IMR-90 (cell line): ENCODE results near the gene ZNF608. TPM values are rescaled to one million over a fixed set of nuclear protein-coding genes. Genes with fewer than 3 reads are reported as not detected.
A peak's percentile ranks its signal among the peaks of the same experiment; 100 is the strongest.

Experiments used
- ATAC-seq: fragments of 200-7000 bp; cut with Tn5 transposase; 2 replicates; pipeline ENCODE4 v1.9.1; 2020; ENCODE audit warnings: low read depth, mild to moderate bottlenecking, moderate library complexity
- BruUV-seq: library from RNA; stranded (reverse); fragments of 400-500 nt; replicated peaks from 2 replicates; lab custom pipeline; 2021; lab: Mats Ljungman, UMichigan
- CTCF ChIA-PET: fragments of 300-600 bp; formaldehyde crosslinking; extraction: SDS; loops from one replicate; lab custom pipeline; 2021; ENCODE audit warnings: antibody characterized with exemption; lab: Yijun Ruan, JAX
- POLR2A ChIA-PET: fragments of 300-600 bp; sonication (Branson Sonifier 250); formaldehyde crosslinking; loops from one replicate; lab custom pipeline; 2022; ENCODE audit warnings: antibody characterized with exemption; ENCODE audit not compliant: unreplicated experiment; lab: Charles Lee
- DNase-seq: peaks from one replicate; pipeline ENCODE4 v3.0.0; 2013
- H2AFZ ChIP-seq: replicated peaks from 2 replicates; pipeline ENCODE3; 2013; ENCODE audit warnings: low read length, mild to moderate bottlenecking; ENCODE audit not compliant: poor library complexity
- H2AK5ac ChIP-seq: 2 replicates; pipeline ENCODE4 v1.6.1; 2013; ENCODE audit warnings: low read depth, low read length, inconsistent platforms
- H2AK9ac ChIP-seq: replicated peaks from 2 replicates; pipeline ENCODE3; 2013; ENCODE audit warnings: mild to moderate bottlenecking, low read depth, low read length, moderate library complexity; ENCODE audit not compliant: poor library complexity
- H2BK120ac ChIP-seq: 2 replicates; pipeline ENCODE4 v1.6.1; 2013; ENCODE audit warnings: low read depth, low read length, inconsistent platforms
- H2BK15ac ChIP-seq: 3 replicates; pipeline ENCODE4 v1.6.1; 2013; ENCODE audit warnings: low read depth, low read length, inconsistent platforms
- H2BK20ac ChIP-seq: 2 replicates; pipeline ENCODE4 v1.6.1; 2013; ENCODE audit warnings: low read depth, mild to moderate bottlenecking, inconsistent platforms, low read length, moderate library complexity
- H2BK5ac ChIP-seq: 2 replicates; pipeline ENCODE4 v1.6.1; 2013; ENCODE audit warnings: mild to moderate bottlenecking, low read depth, low read length, inconsistent platforms; ENCODE audit not compliant: poor library complexity, severe bottlenecking
- H3K14ac ChIP-seq: replicated peaks from 2 replicates; pipeline ENCODE4 v1.6.1; 2013; ENCODE audit warnings: low read depth, low read length, inconsistent platforms
- H3K18ac ChIP-seq: 2 replicates; pipeline ENCODE4 v1.6.1; 2013; ENCODE audit warnings: low read depth, low read length, control low read depth
- H3K23ac ChIP-seq: 2 replicates; pipeline ENCODE4 v1.6.1; 2013; ENCODE audit warnings: low read depth, low read length, inconsistent platforms
- H3K27ac ChIP-seq: 2 replicates; pipeline ENCODE4 v1.5.1; 2013; ENCODE audit warnings: mild to moderate bottlenecking, control low read depth, low read length; ENCODE audit not compliant: insufficient read depth
- H3K27me3 ChIP-seq: 2 replicates; pipeline ENCODE4 v1.6.1; 2013; ENCODE audit warnings: low read length; ENCODE audit not compliant: control insufficient read depth, insufficient read depth
- H3K36me3 ChIP-seq: 2 replicates; pipeline ENCODE4 v1.6.1; 2013; ENCODE audit warnings: low read length, mixed read lengths; ENCODE audit not compliant: control insufficient read depth, insufficient read depth
- H3K4ac ChIP-seq: 2 replicates; pipeline ENCODE4 v1.6.1; 2013; ENCODE audit warnings: low read depth, low read length, inconsistent platforms
- H3K4me1 ChIP-seq: 2 replicates; pipeline ENCODE4 v1.6.1; 2013; ENCODE audit warnings: low read length, mixed read lengths; ENCODE audit not compliant: control insufficient read depth, insufficient read depth
- H3K4me2 ChIP-seq: 2 replicates; pipeline ENCODE4 v1.6.1; 2013; ENCODE audit warnings: low read depth, mild to moderate bottlenecking, control low read depth, low read length, moderate library complexity
- H3K4me3 ChIP-seq: 2 replicates; pipeline ENCODE4 v1.5.1; 2013; ENCODE audit warnings: low read depth, mild to moderate bottlenecking, control low read depth, low read length, moderate library complexity; ENCODE audit not compliant: insufficient read depth
- H3K56ac ChIP-seq: 2 replicates; pipeline ENCODE4 v1.6.1; 2013; ENCODE audit warnings: low read length, inconsistent platforms; ENCODE audit not compliant: insufficient read depth; ENCODE audit errors: extremely low read depth
- H3K79me1 ChIP-seq, 2 experiments: 2 replicates each; pipeline ENCODE4 v1.6.1; 2013; ENCODE audit warnings: low read length in 2 of 2, inconsistent platforms in 1 of 2, low read depth in 1 of 2
- H3K9ac ChIP-seq: 2 replicates; pipeline ENCODE4 v1.6.1; 2013; ENCODE audit warnings: low read depth, low read length, control low read depth
- H3K9me1 ChIP-seq: 2 replicates; pipeline ENCODE4 v1.6.1; 2013; ENCODE audit warnings: low read length, inconsistent platforms; ENCODE audit not compliant: insufficient read depth
- H3K9me3 ChIP-seq: 2 replicates; pipeline ENCODE4 v1.6.1; 2013; ENCODE audit warnings: low read length; ENCODE audit not compliant: control insufficient read depth, insufficient read depth
- H4K20me1 ChIP-seq: 2 replicates; pipeline ENCODE4 v1.6.1; 2013; ENCODE audit warnings: low read length, inconsistent platforms; ENCODE audit not compliant: insufficient read depth
- H4K5ac ChIP-seq: 2 replicates; pipeline ENCODE4 v1.6.1; 2013; ENCODE audit warnings: mild to moderate bottlenecking, low read depth, low read length, control low read depth
- H4K8ac ChIP-seq, 2 experiments: 2 replicates each; pipeline ENCODE4 v1.6.1; 2013; ENCODE audit warnings: low read depth in 2 of 2, low read length in 2 of 2, control low read depth in 1 of 2, inconsistent platforms in 1 of 2
- H4K91ac ChIP-seq: 2 replicates; pipeline ENCODE4 v1.6.1; 2013; ENCODE audit warnings: low read depth, low read length, inconsistent platforms; ENCODE audit not compliant: insufficient read depth
- BHLHE40 ChIP-seq: fragments of 150-350 bp; IDR thresholded peaks from 2 replicates; pipeline ENCODE4 v1.6.1; 2016; ENCODE audit warnings: mild to moderate bottlenecking, low read depth, low read length
- CEBPB ChIP-seq: IDR thresholded peaks from 2 replicates; pipeline ENCODE4 v1.6.1; 2012; ENCODE audit warnings: low read depth, low read length, improper control_type of control experiment
- CHD1 ChIP-seq: IDR thresholded peaks from 2 replicates; pipeline ENCODE4 v1.6.1; 2012; ENCODE audit warnings: low read depth, low read length, improper control_type of control experiment
- MAFK ChIP-seq: IDR thresholded peaks from 2 replicates; pipeline ENCODE4 v1.6.1; 2012; ENCODE audit warnings: low read depth, low read length, improper control_type of control experiment
- MXI1 ChIP-seq: IDR thresholded peaks from 2 replicates; pipeline ENCODE4 v1.6.1; 2012; ENCODE audit warnings: low read depth, mild to moderate bottlenecking, low read length, moderate library complexity, borderline replicate concordance
- NFE2L2 ChIP-seq: fragments of 150-350 bp; IDR thresholded peaks from 2 replicates; pipeline ENCODE4 v1.6.1; 2016; ENCODE audit warnings: low read depth, mild to moderate bottlenecking, low read length
- POLR2A ChIP-seq: IDR thresholded peaks from 2 replicates; pipeline ENCODE4 v1.6.1; 2012; ENCODE audit warnings: mild to moderate bottlenecking, low read depth, low read length
- RAD21 ChIP-seq: IDR thresholded peaks from 2 replicates; pipeline ENCODE4 v1.6.1; 2012; ENCODE audit warnings: low read length, improper control_type of control experiment
- RCOR1 ChIP-seq: IDR thresholded peaks from 2 replicates; pipeline ENCODE4 v1.6.1; 2012; ENCODE audit warnings: mild to moderate bottlenecking, low read length, improper control_type of control experiment; ENCODE audit not compliant: insufficient replicate concordance
- SMC3 ChIP-seq: fragments of 150-350 bp; IDR thresholded peaks from 2 replicates; pipeline ENCODE4 v1.6.1; 2016; ENCODE audit warnings: low read depth, mild to moderate bottlenecking, antibody characterized with exemption, low read length, moderate library complexity
- WGBS, 2 experiments: methylation state at CpG; one replicate each; pipeline versions ENCODE4 v1.1.5 to v1.1.7; 2013; ENCODE audit warnings: missing lambda C conversion rate in 2 of 2; ENCODE audit not compliant: insufficient read length in 1 of 2; ENCODE audit errors: extremely low coverage in 2 of 2; 5-methylcytosine and 5-hydroxymethylcytosine counted together
- dilution Hi-C: fragments of 300-500 bp; cut with HindIII; formaldehyde crosslinking; loops from one replicate; pipeline ENCODE4 v1.14.3; 2018; ENCODE audit warnings: low sequenced_read_pairs; ENCODE audit not compliant: unreplicated experiment
- in situ Hi-C: fragments of 300-500 bp; cut with MboI; formaldehyde crosslinking; loops from 3 replicates; pipeline ENCODE4 v1.14.3; 2019; ENCODE audit warnings: low sequenced_read_pairs, inconsistent platforms, mixed read lengths
- intact Hi-C: fragments of 100-400 bp; cut with micrococcal nuclease; formaldehyde crosslinking; loops from 2 replicates; pipeline ENCODE4 v1.10.0; 2022
- polyA plus RNA-seq, 3 experiments: library from polyadenylated mRNA; depleted of rRNA; stranded (reverse); fragments of >200 nt; gene quantifications; 2 replicates each; pipeline ENCODE4 v1.2.3, GENCODE V29; 2012; ENCODE audit warnings: low replicate concordance in 1 of 3
- total RNA-seq: library from RNA; depleted of rRNA; stranded (reverse); fragments of >200 nt; gene quantifications from 2 replicates; pipeline ENCODE4 v1.2.3, GENCODE V29; 2012
- TF ChIP-seq, protein P1 (sequence below): fragments of 150-350 bp; IDR thresholded peaks from 2 replicates; pipeline ENCODE4 v1.6.1; 2017; ENCODE audit warnings: mild to moderate bottlenecking, antibody characterized with exemption, low read length, low read depth
- TF ChIP-seq, protein P2 (sequence below): fragments of 150-350 bp; IDR thresholded peaks from 2 replicates; pipeline ENCODE4 v1.6.1; 2016; ENCODE audit warnings: low read depth, mild to moderate bottlenecking, low read length, moderate library complexity, borderline replicate concordance
- TF ChIP-seq, protein P3 (sequence below): conservative IDR thresholded peaks from 2 replicates; pipeline ENCODE4 v1.5.1; 2012; ENCODE audit warnings: mild to moderate bottlenecking, low read depth, low read length, improper control_type of control experiment

Gene ZNF608
- total and polyA plus RNA-seq, 2 of the 4 experiments (the other 2 are of a cell fraction) = 9.8 to 15.1 TPM

DNA sequence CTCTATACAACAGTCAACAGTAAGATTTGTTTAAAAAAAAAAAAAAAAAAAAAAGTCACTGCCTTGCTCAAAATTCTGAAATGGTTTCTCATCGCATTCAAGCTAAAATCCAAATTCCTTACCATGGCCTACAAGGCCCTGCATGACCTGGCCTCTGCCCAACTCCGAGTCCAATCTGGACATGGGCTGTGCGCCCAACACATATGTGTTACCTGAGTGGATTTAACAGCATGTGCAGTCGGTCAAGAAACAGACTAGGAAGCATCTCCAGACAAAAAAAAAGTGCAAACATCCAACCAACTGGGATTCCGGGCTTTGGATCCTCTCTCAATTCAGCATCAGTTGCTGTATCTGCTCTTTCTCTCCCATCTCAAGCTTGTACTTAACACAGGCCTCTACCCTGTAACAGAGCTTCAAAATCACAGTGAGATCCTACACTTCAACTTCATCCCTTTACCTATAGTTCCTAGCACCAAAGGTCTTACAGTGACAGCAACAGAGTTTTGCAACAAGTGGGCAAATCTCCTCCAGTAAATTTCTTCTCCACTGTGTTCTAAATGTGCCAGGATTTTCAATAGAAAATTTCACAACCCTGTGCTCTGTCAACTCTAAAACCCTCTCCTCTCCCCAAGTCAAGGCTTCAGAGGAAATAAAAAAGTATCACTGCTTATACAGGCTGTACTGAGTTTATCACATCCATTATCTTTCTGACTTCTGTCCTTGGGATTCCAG lies 19.6 kb downstream of the ZNF608 start:
- H3K4me3 ChIP-seq = no peak overlapping the region
- TF ChIP-seq, protein P1, sequence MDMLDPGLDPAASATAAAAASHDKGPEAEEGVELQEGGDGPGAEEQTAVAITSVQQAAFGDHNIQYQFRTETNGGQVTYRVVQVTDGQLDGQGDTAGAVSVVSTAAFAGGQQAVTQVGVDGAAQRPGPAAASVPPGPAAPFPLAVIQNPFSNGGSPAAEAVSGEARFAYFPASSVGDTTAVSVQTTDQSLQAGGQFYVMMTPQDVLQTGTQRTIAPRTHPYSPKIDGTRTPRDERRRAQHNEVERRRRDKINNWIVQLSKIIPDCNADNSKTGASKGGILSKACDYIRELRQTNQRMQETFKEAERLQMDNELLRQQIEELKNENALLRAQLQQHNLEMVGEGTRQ = no peak
- TF ChIP-seq SMC3 (no peak), RAD21 (no peak), CHD1 (no peak), MXI1 (no peak), RCOR1 (no peak), POLR2A (no peak), CEBPB (no peak), BHLHE40 (no peak), NFE2L2 (no peak), MAFK (no peak)
- TF ChIP-seq, protein P2, sequence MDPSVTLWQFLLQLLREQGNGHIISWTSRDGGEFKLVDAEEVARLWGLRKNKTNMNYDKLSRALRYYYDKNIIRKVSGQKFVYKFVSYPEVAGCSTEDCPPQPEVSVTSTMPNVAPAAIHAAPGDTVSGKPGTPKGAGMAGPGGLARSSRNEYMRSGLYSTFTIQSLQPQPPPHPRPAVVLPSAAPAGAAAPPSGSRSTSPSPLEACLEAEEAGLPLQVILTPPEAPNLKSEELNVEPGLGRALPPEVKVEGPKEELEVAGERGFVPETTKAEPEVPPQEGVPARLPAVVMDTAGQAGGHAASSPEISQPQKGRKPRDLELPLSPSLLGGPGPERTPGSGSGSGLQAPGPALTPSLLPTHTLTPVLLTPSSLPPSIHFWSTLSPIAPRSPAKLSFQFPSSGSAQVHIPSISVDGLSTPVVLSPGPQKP = no peak
- TF ChIP-seq, protein P3, sequence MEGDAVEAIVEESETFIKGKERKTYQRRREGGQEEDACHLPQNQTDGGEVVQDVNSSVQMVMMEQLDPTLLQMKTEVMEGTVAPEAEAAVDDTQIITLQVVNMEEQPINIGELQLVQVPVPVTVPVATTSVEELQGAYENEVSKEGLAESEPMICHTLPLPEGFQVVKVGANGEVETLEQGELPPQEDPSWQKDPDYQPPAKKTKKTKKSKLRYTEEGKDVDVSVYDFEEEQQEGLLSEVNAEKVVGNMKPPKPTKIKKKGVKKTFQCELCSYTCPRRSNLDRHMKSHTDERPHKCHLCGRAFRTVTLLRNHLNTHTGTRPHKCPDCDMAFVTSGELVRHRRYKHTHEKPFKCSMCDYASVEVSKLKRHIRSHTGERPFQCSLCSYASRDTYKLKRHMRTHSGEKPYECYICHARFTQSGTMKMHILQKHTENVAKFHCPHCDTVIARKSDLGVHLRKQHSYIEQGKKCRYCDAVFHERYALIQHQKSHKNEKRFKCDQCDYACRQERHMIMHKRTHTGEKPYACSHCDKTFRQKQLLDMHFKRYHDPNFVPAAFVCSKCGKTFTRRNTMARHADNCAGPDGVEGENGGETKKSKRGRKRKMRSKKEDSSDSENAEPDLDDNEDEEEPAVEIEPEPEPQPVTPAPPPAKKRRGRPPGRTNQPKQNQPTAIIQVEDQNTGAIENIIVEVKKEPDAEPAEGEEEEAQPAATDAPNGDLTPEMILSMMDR = no peak
- no peak overlapping the region for H2AK5ac ChIP-seq
- no peak overlapping the region for H2AFZ ChIP-seq
- H3K18ac ChIP-seq = no peak overlapping the region
- H3K14ac ChIP-seq = no peak overlapping the region
- H3K4me1 ChIP-seq = peaks cover 4% of the 10 kb centered on the region; the same call in 1 of the 2 replicates
- no peak overlapping the region for H4K5ac ChIP-seq
- H2BK20ac ChIP-seq = no peak overlapping the region
- POLR2A ChIA-PET = no interaction called here
- no peak overlapping the region for H3K27ac ChIP-seq
- CTCF ChIA-PET = interaction anchor here (0.6 to 0.7 kb wide), 3 partner anchors 15 to 1176 kb away, joined by 3 read pairs; no protein-coding TSS in a partner anchor
- no TSS peak for BruUV-seq
- H2AK9ac ChIP-seq = no peak overlapping the region
- H3K9me3 ChIP-seq = no peaks in the 10 kb centered on the region
- no peak overlapping the region for H4K8ac ChIP-seq
- H3K9ac ChIP-seq = no peak overlapping the region
- no peaks in the 10 kb centered on the region for H3K27me3 ChIP-seq
- H4K20me1 ChIP-seq = peaks cover 12% of the 10 kb centered on the region; the same call in 1 of the 2 replicates
- dilution Hi-C loops = no loop called here
- H2BK120ac ChIP-seq = no peak overlapping the region
- peaks cover 3% of the 10 kb centered on the region; the same call in 1 of the 2 replicates for H3K36me3 ChIP-seq
- no peak overlapping the region for H4K91ac ChIP-seq
- peaks cover 25 to 46% of the 10 kb centered on the region in 2 experiments for H3K79me1 ChIP-seq
- no peak overlapping the region for H3K56ac ChIP-seq
- in situ Hi-C loops = no loop called here
- no peak overlapping the region for H2BK5ac ChIP-seq
- peaks cover 4% of the 10 kb centered on the region; the same call in 1 of the 2 replicates for H3K9me1 ChIP-seq
- 100% methylated on average over 2 of the region's 5 CpGs; no CpG with 5 or more reads in 1 of the 2 experiments for WGBS, 2 experiments
- H2BK15ac ChIP-seq = no peak overlapping the region
- no peak overlapping the region for H3K4ac ChIP-seq
- H3K23ac ChIP-seq = peak overlapping the region; percentile 53; the same call in 1 of the 2 replicates
- DNase-seq (no peak), ATAC-seq (no peak)
- intact Hi-C loops = no loop called here
- no peak overlapping the region for H3K4me2 ChIP-seq
